COLO668 (cell line): Measurements from ENCODE around the gene AP3B2.
"Not testable (repeated sequence)": the region's sequence is repeated elsewhere in the genome, so short reads cannot be mapped to it uniquely, and the experiment has no call there.

Source experiments
- DNase-seq: peaks from one replicate; lab custom pipeline; 2025; ENCODE audit not compliant: unreplicated experiment; lab: John Stamatoyannopoulos, UW

The AP3B2 gene, protein sequence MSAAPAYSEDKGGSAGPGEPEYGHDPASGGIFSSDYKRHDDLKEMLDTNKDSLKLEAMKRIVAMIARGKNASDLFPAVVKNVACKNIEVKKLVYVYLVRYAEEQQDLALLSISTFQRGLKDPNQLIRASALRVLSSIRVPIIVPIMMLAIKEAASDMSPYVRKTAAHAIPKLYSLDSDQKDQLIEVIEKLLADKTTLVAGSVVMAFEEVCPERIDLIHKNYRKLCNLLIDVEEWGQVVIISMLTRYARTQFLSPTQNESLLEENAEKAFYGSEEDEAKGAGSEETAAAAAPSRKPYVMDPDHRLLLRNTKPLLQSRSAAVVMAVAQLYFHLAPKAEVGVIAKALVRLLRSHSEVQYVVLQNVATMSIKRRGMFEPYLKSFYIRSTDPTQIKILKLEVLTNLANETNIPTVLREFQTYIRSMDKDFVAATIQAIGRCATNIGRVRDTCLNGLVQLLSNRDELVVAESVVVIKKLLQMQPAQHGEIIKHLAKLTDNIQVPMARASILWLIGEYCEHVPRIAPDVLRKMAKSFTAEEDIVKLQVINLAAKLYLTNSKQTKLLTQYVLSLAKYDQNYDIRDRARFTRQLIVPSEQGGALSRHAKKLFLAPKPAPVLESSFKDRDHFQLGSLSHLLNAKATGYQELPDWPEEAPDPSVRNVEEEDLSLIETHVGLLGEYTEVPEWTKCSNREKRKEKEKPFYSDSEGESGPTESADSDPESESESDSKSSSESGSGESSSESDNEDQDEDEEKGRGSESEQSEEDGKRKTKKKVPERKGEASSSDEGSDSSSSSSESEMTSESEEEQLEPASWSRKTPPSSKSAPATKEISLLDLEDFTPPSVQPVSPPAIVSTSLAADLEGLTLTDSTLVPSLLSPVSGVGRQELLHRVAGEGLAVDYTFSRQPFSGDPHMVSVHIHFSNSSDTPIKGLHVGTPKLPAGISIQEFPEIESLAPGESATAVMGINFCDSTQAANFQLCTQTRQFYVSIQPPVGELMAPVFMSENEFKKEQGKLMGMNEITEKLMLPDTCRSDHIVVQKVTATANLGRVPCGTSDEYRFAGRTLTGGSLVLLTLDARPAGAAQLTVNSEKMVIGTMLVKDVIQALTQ

DNA sequence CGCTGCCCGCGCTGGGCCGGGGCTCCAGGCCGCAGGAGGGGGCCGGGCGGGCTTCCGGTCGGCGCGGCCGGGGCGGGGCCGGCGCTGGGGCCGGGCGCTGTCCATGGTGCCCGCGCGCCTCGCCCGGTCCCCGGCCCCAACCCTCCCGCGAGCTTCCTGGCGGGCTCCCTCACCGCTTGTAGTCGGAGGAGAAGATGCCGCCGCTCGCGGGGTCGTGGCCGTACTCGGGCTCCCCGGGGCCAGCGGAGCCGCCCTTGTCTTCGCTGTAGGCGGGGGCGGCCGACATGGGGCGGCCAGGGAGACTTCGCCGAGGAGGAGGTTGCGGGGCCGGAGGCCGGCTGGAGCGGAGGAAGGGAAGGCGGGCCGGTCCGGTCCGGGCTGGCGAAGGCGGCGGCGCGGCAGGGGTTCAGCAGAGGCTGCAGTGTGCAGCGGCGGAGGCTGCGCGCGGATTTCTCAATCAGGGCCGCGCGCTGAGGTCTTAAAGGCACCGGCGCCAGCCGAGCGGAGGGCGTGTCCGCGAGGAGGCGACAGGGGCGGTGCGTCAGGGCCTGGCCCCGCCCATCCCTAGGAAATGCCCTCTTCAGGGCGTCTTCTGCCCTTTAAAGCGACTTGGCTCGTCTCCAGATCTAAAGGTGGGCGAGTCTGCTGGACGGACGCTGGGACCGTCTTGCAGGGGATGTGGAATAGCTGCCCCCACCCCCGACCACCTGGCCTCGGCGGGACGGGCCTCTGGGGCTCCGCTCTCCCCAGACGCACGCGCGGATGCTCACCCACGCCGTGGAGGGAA lies at the start of gene AP3B2:
TSS of gene AP3B2 (minus strand) at position 455 of the 787 bp plus-strand sequence. CDS start at position 286, 169 bp downstream.
- peak; percentile 92 for DNase-seq

DNA sequence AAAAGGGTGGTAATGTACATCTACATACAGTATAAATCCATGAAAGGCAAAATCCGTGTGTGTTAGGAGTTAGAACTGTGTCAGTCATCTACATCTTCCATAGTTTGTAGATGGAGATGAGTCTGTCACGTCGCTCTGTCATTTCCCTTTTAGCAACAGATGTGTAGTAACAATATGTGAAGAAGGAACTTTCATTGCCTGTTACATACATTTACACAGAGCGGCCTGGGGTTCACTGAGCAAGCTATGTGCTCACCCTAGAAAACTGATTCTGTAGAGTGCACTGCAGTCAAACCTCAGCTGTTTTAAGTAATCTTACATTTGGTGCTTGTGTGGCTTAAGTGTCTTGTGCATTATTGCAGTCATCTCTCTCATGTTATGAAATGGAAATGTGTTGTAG lies 41.6 kb upstream of the AP3B2 start:
- DNase-seq: no peak

DNA sequence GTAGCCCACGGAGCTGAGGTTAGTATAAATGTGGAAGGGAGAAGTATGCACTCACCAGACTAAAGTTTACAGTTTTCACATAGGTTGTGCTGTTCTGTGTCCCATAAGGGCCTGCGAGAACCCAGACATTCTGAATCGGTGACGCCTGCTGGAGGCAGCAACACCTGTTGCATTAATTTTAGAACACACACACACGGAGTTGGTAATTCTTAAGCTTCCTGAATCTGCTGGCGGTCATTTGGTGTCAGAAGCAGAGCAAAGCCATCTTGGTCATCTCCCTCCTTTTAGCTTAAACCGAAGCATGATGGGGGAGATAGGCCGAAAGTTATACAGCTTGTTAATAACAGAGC lies 41.1 kb upstream of the AP3B2 start:
- DNase-seq: no peak

DNA sequence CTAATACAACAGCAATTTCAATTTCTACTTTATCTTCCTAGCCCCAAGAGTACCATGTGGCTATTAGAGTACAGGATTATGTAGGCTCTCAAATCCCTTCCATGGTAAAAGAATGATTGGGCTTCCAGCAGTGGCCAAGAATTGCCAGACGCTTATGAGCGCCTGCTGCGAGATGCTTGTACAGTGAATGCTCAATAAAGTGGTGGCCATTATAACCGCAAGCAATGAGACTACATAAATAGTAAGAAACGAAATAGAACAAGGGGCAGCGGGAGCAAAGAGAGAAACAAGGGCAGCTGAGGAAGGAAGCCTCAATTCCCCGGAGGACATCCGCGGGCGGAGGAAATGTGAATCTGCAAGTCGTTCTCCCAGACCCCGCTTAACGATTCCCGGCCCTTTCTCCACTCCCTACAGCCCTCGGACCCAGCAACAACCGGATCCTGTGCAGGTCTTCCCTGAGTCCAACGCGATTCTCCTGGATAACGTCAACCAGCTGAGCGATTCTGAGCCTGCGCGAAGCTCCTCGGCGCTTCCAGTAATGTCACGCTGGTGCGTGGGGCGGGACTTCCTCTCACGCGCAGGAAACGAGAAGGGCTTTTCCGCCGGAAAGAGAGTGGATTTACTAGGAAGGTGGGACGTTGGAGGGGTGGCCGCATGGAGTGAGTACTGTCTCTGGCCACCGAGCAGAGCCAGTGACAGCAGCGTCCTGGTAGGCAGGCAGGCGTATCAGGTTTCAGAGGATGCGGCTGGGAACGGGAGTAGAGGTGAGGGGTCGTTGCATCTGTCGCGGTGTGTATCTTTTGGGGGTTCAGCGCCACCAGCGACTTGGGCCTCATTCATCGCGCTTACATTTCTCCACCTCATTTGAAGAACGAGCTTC lies 40.5 kb upstream of the AP3B2 start:
- peak; percentile 93 for DNase-seq

DNA sequence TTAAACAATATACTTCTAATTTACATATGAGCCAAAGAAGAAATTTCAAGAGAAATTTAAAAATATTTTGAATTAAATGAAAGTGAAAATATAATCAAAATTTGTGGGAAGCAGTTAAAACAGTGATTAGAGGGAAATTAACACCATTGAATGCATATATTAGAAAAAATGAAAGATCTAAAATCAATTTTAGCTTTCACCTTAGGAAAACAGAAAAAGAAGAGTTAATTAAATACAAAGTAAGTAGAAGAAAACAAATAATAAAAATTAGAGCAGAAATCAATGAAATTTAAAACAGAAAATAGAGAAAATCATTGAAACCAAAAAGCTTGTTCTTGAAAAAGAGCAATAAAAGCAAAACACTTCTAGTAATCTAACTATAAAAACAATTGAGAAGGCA lies 38.6 kb upstream of the AP3B2 start:
- DNase-seq: no peak

DNA sequence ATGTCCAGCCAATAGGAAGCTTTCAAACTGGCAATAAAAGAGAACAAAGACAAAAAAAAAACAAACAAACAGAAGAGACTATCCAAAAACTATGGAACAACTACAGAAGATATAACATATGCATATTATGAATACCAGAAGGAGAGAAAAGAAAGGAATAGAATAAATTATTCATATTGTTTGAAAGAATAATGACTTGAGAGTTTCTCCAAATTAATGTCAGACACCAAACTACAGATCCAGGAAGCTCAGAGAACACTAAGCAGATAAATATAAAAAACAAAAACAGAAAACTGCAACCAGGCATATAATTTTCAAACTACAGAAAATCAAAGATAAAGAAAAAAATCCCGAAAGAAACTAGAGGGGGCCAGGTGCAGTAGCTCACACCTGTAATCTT lies 34.1 kb upstream of the AP3B2 start:
- no peak for DNase-seq

DNA sequence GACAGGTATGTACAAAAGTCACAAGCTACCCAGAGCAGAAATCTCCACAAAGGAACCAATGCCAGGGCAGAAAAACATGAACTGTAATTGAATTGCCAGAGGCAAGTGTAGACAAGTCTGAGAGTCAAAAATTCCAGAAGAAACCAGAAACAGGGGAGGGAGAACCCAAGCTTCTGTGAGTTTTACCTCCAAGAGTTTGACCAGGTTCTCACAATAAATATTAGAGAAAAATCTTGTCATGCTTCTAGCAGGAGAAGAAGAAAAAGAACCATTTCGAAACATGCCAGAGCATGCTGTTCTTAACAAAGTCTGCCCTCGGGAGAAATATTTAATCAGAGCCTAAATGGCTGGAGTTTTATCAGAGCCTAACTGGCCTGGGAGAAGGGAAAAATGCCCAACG lies 32.5 kb upstream of the AP3B2 start:
- DNase-seq: no peak

DNA sequence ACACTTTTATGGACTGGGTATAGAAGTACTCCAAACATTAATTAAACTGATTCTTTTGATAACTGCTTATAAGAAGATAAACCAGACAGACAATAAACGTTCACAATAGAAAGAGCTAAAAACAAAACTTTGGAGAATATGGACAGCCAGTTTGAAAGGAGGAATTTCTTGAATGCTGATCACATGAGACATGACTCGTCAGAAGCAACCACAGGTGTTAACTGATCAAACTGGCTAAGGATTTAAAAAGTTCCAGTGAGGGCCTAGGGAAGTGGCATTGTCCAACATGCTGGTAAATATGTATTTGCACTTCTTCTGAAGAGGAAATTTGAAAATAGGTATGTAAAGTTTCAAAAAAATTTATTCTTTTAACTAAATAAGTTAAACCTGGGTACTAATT lies 29.4 kb upstream of the AP3B2 start:
- no peak for DNase-seq

DNA sequence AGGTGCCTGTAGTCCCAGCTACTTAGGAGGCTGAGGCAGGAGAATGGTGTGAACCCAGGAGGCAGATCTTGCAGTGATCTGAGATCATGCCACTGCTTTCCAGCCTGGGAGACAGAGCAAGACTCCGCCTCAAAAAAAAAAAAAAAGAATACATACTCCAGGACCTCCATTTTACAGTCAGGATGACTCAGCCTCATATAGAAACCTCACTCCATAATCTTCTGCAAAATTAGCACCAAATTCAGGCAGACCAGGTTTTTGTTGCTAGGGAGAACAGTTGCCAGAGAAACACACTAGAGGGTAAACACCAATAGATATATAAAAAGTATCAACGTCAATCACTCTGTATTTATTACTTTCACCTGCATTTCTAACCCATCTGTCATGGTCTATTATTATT lies 28.3 kb upstream of the AP3B2 start:
- DNase-seq: no peak

DNA sequence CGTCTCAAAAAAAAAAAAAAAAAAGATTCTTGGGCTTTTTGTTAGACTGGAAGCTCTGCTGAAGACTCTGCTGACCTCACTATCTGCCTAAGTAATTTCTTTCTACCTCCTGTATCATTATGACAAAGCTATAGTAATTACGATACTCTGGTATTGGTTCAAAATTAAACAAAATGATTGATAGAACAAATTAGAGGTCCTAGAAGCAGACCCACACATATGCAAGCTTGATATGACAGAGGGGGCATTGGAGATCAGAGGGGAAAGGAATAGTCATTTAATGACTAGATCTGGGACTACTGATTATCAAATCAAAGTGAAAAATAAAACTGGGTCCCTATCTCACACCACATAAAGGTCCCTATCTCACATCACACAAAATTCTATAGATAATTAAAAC lies 21.9 kb upstream of the AP3B2 start:
- DNase-seq: no peak

DNA sequence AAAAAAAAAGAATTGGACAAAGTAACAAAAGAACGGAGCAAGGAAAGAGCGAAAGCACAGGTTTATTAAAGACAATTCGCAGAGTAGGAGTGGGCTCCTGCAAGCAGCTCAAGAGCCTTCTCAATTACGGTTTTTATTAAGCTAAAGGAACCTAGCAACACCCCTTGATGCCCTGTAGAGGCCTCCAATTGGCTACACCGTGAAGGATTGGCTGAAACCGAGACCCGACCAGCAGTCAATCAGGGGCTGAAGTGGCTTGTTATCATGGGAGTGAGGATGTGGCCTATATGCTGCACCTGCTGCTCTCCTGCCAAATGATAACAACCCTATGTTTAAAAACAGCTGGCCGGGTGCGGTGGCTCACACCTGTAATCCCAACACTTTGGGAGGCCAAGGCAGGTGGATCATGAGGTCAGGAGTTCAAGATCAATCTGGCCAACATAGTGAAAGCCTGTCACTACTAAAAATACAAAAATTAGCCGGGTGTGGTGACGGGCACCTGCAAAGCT lies 20.4 kb upstream of the AP3B2 start:
- DNase-seq: peak; percentile 25

DNA sequence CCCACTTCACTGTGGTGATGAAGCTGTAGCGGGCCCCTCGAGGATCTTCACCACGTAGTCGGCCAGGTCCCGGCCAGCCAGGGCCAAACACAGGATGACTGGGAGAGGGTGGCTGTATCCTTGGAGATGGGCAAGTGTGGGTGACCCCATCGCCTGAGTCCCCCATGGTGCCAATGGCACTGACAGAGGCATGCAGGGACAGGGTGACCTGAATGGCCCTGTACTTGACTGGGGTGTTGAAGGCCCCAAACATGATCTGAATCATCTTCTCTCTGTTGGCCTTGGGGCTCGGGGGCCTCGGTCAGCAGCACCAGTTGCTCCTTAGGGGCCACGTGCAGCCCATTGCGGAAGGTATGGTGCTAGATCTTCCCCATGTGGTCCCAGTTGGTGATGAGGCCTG lies 17.1 kb upstream of the AP3B2 start:
- no peak for DNase-seq

DNA sequence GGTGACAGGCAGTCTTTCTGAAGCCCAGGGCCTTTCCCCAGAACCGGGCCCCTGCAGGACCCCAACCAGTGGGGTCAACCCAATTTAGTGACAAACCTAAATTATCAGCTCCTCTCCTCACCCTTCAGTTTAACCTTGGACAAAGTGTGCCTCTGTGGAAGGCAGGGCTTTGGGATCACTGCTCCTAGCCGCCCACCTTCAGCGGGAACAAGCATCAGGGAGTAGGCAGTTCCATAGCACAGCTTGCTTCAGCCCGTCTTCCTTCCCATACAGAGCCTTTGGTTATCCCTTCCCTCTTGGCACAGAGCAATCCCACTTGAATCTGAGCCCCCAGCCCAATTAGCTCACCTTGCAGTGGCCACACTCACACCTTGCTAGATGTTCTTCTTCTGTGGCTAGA lies 5.3 kb upstream of the AP3B2 start:
- no peak for DNase-seq

DNA sequence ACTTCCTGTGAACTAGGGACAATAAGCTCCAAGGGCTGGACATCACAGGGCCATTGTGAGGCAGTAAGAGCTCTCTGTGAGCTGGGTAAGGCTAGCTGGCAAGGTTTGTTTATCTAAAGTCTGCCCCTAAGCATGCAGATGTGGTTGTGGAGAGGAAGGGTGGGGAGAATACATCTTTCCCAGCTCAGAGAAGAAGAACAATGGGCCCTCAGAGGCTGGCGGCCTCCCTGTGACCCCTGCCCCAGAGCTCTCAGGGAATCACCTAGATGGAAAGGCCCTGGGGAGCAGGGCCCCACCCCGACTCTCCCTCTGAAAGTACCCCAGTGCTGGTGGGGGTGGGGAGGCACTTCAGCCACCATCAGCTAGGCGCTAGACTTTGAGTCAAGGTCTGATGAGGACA lies 4.3 kb upstream of the AP3B2 start:
- no peak for DNase-seq

DNA sequence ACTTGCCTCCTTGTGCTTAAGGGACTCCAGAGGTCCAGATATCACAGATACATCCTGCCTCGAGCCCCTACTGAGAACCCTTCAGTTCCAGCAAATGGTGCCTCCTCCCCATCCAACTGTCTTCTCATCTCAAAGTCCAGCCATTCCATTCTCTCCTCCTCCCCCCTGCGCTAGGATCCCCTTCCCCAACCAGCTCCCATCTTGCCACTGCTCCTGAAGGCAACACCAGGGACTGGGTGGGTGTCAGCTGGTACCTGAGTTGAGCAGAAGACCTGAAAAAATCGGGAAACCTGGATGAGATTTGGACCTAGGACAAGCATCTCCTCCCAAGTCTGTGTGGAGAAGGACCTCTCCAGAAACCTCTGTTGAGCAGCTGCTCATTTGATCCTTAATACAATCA lies 2.4 kb upstream of the AP3B2 start:
- DNase-seq: no peak

DNA sequence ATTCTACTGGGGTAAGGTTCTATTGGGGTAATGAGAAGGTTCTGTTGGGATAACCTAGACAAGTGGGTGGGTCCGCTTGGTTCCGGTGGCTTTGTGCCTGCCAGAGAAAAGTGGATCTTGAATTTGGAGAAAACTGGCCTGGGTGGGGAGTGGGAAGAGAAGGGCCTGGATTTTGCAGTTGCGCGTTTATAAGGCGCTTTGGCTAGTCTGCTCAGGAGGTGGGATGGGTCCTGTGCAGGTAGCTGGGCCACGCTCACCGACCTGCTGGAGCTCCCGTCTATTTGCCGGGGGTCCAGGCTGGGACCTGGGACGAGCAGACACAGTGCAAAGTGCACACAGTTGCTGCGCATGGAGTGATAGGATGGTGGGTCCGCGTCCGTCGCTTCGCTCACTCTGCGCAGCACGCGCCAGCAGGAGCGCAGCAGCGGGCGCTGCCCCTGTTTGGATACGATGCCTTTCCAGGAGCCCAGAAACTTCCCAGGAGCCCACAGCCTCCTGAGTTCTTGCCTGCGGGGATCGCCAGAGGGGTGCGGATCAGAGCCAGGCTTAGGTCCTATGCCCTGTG lies 1.3 kb upstream of the AP3B2 start:
- DNase-seq: no peak

DNA sequence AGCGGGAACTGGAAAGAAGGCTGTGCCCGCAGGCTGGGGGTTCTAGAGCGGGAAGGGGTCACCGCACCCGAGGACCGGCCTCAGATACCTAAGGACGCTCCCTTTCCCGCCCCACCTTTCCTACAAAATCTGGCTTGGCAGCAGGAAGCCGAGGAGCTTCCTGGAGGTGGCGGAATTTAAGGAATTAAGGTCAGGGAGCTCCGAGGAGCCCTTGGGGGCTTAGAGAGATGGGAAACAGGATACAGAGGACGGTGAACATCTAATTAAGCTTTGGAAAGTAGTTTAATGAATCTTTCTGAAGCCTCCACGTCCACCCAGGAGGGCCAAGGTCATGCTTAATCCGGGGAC lies 507 bp upstream of the AP3B2 start:
- no peak for DNase-seq

DNA sequence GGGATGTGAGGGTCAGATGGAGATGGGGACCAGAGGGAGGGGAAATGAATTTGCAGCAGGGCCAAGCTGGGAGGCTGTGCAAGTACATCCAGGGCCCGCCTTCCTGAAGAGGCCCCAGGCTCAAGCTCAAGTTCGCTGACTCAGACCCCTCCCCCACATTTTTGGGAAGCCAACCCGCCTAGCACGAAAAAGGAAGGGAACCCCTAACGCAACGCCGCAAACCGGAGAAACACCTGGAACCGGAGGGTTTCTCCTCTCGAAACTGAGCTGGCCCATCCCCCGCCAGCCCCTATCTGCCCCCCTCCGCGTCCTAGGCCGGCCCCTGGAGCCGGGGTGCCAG lies 624 bp downstream of the AP3B2 start:
- DNase-seq: no peak

DNA sequence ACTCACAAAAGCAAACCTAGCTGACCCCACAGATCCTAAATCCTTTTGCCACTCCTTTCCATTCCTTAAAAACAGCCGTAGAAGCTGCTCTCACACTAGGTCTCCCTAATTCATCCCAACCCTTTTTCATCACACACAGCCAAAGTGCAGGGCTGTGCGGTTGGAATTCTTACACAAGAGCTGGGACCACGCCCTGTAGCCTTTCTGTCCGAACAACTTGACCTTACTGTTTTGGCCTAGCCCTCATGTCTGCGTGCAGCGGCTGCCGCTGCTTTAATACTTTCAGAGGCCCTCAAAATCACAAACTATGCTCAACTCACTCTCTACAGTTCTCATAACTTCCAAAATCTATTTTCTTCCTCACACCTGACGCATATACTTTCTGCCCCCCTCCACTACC lies 3.8 kb downstream of the AP3B2 start:
- not testable (repeated sequence) for DNase-seq

DNA sequence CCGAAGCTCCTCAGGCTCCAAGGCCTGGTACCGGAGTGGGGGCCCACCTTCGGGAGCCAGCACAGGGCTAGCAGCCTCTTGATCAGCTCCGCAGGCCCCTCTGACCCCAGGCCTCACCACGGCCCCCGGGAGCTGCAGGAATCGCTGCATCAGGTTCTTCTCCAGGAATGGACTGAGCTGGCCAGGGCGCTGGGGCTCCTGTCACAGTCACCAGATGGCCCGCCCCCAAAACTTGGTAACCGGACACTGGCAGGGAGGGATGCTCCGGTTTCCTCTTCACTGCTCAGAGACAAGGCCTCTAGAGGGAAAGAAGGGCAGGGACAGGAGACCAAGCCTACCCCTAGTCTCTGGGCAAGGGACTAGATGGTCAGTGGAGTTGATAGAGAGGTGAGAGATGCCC lies 9.9 kb downstream of the AP3B2 start:
- DNase-seq: no peak
